ENCODE data around the gene SH3PXD2A. TPM values are rescaled to one million over a fixed set of nuclear protein-coding genes. Genes with fewer than 3 reads are reported as not detected.
A peak's percentile ranks its signal among the peaks of the same experiment; 100 is the strongest.

SH3PXD2A gene
- total RNA-seq, 4 donors from 2014 or later = 12.1 to 68.5 (median 21.7) TPM

GRCh38 chr10:103889121-103889720, 33.8 kb upstream of the SH3PXD2A start:
- Histone ChIP-seq H3K36me3 (peaks cover 0 to 25% (median 0%) of the 10 kb centered on the region in 3 donors), H3K4me1 (peaks cover 0 to 36% (median 5%) of the 10 kb centered on the region in 4 donors), H3K4me3 (no peak overlapping the region), H3K27ac (peak overlapping the region in 3 of 4 donors; percentile 33 to 81 (median 79)), H3K9me3 (no peaks in the 10 kb centered on the region), H3K27me3 (no peaks in the 10 kb centered on the region)
- no peak for DNase-seq
- no peak for TF ChIP-seq POLR2A (IDR thresholded peaks at IDR 0.05)
- TF ChIP-seq CTCF (IDR thresholded peaks at IDR 0.05) = no peak

GRCh38 chr10:103888113-103888841, 32.9 kb upstream of the SH3PXD2A start:
- no peaks in the 10 kb centered on the region for H3K9me3 ChIP-seq
- no peaks in the 10 kb centered on the region for H3K27me3 ChIP-seq
- TF ChIP-seq CTCF (IDR thresholded peaks at IDR 0.05) (peak; percentile 71 to 99 (median 97)), POLR2A (IDR thresholded peaks at IDR 0.05) (no peak)
- no peak overlapping the region for H3K4me3 ChIP-seq
- DNase-seq = peak in 2 of 3 donors; percentile 89 to 90
- peaks cover 0 to 26% (median 0%) of the 10 kb centered on the region in 3 donors for H3K36me3 ChIP-seq
- H3K4me1 ChIP-seq = peaks cover 0 to 26% (median 5%) of the 10 kb centered on the region in 4 donors
- peak overlapping the region in 3 of 4 donors; percentile 33 to 81 (median 79) for H3K27ac ChIP-seq

GRCh38 chr10:103885617-103886016, 30.2 kb upstream of the SH3PXD2A start:
- H3K4me3 ChIP-seq = no peak overlapping the region
- H3K36me3 ChIP-seq = peaks cover 0 to 33% (median 0%) of the 10 kb centered on the region in 3 donors
- TF ChIP-seq CTCF (IDR thresholded peaks at IDR 0.05) (no peak), POLR2A (IDR thresholded peaks at IDR 0.05) (no peak)
- no peaks in the 10 kb centered on the region for H3K27me3 ChIP-seq
- H3K4me1 ChIP-seq = peaks cover 0 to 22% (median 5%) of the 10 kb centered on the region in 4 donors
- no peak for DNase-seq
- no peaks in the 10 kb centered on the region for H3K9me3 ChIP-seq
- H3K27ac ChIP-seq = no peak overlapping the region

- H3K4me3 ChIP-seq = no peak overlapping the region
- H3K36me3 ChIP-seq = peaks cover 0 to 33% (median 0%) of the 10 kb centered on the region in 3 donors
- TF ChIP-seq CTCF (IDR thresholded peaks at IDR 0.05) (peak; percentile 52 to 88 (median 80)), POLR2A (IDR thresholded peaks at IDR 0.05) (no peak)
- peaks cover 0 to 22% (median 5%) of the 10 kb centered on the region in 4 donors for H3K4me1 ChIP-seq
- no peak for DNase-seq
- no peaks in the 10 kb centered on the region for H3K9me3 ChIP-seq
- H3K27me3 ChIP-seq = no peaks in the 10 kb centered on the region
- no peak overlapping the region for H3K27ac ChIP-seq
These were observed 29.3 kb upstream of the SH3PXD2A start for GRCh38 chr10:103884681-103885139.

GRCh38 chr10:103882285-103883007, 27.1 kb upstream of the SH3PXD2A start:
- no peak for DNase-seq
- Histone ChIP-seq H3K4me1 (peaks cover 0 to 3% (median 0%) of the 10 kb centered on the region in 4 donors), H3K27ac (no peak overlapping the region), H3K4me3 (no peak overlapping the region), H3K27me3 (no peaks in the 10 kb centered on the region), H3K9me3 (no peaks in the 10 kb centered on the region), H3K36me3 (peaks cover 0 to 48% (median 0%) of the 10 kb centered on the region in 3 donors)
- TF ChIP-seq POLR2A (IDR thresholded peaks at IDR 0.05) (no peak), CTCF (IDR thresholded peaks at IDR 0.05) (no peak)

Data from Peyer's patch (tissue), 4 donors.